ENCODE data around the gene CCDC117. TPM values are rescaled to one million over a fixed set of nuclear protein-coding genes. Genes with fewer than 3 reads are reported as not detected.

The CCDC117 gene
- total RNA-seq, 1 donor from 2014 or later = 19.1 TPM

DNA sequence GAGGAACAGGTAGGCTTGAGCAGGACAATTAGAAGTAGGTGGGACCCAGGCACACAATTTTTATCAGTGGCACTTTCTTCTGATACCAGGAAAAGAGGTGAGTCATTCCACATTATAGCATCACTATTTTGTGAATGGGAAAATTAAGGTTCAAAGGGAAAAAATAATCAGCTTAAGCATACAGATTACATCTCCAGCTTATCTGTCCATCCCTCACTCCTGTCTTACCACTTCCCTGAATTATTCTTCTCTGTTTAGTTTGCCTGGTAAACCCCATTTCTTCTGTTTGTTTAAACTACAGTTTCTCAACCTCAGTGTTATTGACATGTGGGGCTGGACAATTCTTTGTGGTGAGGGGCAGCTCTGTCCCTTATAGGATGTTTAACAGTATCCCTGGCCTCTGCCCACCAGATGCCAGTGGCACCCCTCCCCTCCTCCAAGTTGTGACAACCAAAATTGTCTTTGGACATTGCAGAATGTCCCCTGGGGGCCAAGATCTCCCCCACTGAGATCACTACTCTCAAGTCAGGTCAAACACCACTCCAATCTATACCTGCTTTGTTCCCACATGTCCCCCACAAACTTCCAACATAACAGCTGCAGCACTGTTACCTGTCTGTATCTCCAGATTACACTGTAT lies 36.3 kb downstream of the CCDC117 start:
- TF ChIP-seq CTCF (IDR thresholded peaks at IDR 0.05; ENCODE audit: insufficient read depth, low read length, poor library complexity, severe bottlenecking) = no peak
- Histone ChIP-seq H3K27me3 (ENCODE audit: control insufficient read depth, insufficient read depth, low read length) (no peaks in the 10 kb centered on the region), H3K36me3 (ENCODE audit: control insufficient read depth, insufficient read depth, low read length) (no peaks in the 10 kb centered on the region), H3K4me3 (ENCODE audit: low read depth, low read length) (no peak overlapping the region)
- DNase-seq (ENCODE audit: low read depth) = no peak

- no peak for DNase-seq (ENCODE audit: low read depth)
- Histone ChIP-seq H3K36me3 (ENCODE audit: control insufficient read depth, insufficient read depth, low read length) (no peaks in the 10 kb centered on the region), H3K4me3 (ENCODE audit: low read depth, low read length) (no peak overlapping the region), H3K27me3 (ENCODE audit: control insufficient read depth, insufficient read depth, low read length) (no peaks in the 10 kb centered on the region)
- TF ChIP-seq CTCF (IDR thresholded peaks at IDR 0.05; ENCODE audit: insufficient read depth, low read length, poor library complexity, severe bottlenecking) = no peak
These were observed 38.5 kb downstream of the CCDC117 start for GRCh38 chr22:28810821-28811491.

DNA sequence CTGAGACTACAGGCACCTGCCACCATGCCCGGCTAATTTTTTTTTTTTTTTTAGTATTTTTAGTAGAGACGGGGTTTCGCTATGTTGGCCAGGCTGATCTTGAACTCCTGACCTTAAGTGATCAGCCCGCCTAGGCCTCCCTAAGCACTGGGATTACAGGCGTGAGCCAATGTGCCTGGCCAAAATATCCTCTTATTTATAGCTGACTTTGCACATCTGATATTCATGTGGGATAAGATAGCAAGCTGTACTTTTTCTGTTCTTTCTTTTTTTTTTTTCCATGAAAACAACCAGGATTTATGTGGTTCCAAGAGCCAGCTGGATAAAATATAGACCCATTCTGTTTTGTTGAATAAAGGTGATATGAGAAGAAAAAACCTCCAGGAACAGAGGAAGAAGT lies 40.0 kb downstream of the CCDC117 start:
- DNase-seq (ENCODE audit: low read depth) = no peak
- no peak for TF ChIP-seq CTCF (IDR thresholded peaks at IDR 0.05; ENCODE audit: insufficient read depth, low read length, poor library complexity, severe bottlenecking)
- H3K4me3 ChIP-seq (ENCODE audit: low read depth, low read length) = no peak overlapping the region
- H3K36me3 ChIP-seq (ENCODE audit: control insufficient read depth, insufficient read depth, low read length) = no peaks in the 10 kb centered on the region
- no peaks in the 10 kb centered on the region for H3K27me3 ChIP-seq (ENCODE audit: control insufficient read depth, insufficient read depth, low read length)

DNA sequence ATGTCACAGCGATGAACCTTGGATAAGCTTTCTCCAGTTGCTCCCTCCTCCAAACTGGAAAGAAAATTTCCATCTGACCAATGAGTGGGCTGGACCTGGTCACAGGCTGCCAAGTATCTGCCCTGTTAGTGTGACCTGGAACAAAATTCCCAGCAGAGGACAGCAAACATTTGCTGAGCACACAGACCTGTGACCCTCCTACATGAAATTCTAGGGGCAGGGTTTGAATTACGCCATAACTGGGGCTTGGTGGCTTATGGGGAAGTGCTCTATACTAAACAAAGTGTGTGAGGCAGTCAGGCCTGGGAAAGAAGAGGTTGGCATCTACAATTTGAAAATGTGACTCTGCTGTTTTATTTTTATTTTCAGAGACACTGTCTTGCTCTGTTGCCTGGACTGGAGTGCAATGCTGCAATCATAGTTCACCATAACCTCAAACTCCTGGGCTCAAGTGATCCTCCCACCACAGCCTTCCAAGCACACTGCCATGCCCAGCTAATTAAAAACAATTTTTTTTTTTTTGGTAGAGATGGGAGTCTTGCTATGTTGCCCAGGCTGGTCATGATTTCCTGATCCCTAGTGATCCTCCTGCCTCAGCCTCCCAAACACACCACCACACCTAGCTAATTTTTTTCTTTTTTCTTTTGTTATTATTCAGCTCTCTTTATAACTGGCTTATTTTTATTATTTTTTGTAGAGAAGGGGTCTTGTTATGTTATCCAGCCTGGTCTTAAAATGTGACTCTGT lies 41.5 kb downstream of the CCDC117 start:
- DNase-seq (ENCODE audit: low read depth) = no peak
- Histone ChIP-seq H3K4me3 (ENCODE audit: low read depth, low read length) (no peak overlapping the region), H3K27me3 (ENCODE audit: control insufficient read depth, insufficient read depth, low read length) (no peaks in the 10 kb centered on the region), H3K36me3 (ENCODE audit: control insufficient read depth, insufficient read depth, low read length) (no peaks in the 10 kb centered on the region)
- TF ChIP-seq CTCF (IDR thresholded peaks at IDR 0.05; ENCODE audit: insufficient read depth, low read length, poor library complexity, severe bottlenecking) = no peak

DNA sequence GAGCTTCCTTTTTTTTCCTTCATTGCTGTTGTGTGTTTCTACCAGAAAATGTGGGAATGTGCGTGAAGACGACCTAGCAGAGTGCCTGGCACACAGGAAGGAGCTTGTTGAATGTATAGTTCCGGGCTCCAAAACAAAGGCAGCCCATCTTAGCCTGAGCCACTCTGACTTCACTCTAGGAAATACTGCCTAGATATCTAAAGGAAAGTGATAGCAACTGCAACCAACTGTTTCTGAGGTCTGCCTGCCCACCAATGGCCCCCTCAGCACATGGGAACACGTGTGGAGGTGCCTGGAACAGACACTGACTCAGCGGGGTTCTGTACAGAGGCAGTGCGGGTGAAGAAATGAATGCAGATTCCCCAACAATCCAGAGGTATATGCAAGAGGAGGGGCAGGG lies 42.6 kb downstream of the CCDC117 start:
- DNase-seq (ENCODE audit: low read depth) = no peak
- no peaks in the 10 kb centered on the region for H3K36me3 ChIP-seq (ENCODE audit: control insufficient read depth, insufficient read depth, low read length)
- H3K27me3 ChIP-seq (ENCODE audit: control insufficient read depth, insufficient read depth, low read length) = no peaks in the 10 kb centered on the region
- TF ChIP-seq CTCF (IDR thresholded peaks at IDR 0.05; ENCODE audit: insufficient read depth, low read length, poor library complexity, severe bottlenecking) = no peak
- no peak overlapping the region for H3K4me3 ChIP-seq (ENCODE audit: low read depth, low read length)

All from kidney epithelial cell (primary cell).